GM19467 (cell line): Measurements from ENCODE around the gene TLX2.

Experiments used
- ATAC-seq: cut with Tn5 transposase; IDR thresholded peaks from one replicate; pipeline ENCODE4 v1.9.1; 2021; ENCODE audit warnings: mild to moderate bottlenecking, moderate library complexity; ENCODE audit not compliant: unreplicated experiment

The TLX2 gene

DNA sequence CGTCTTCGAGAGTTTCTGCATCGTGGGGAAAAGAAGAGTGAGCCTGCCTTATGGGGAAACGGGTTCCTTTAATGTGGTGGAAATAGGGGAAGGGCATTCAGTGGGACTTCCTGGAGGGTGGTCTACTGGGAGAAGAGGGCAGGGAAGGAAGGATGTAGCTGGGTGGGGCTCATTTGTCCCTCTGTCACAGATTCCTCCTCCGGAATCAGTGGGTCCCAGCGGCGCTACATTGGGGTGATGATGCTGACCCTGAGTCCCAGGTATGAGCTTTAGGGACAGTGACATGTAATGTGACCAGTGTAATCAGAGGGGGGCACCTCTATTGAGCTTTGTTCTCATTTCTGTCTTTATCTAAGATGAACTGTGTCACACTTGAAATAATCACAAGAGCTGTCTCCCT is 17.4 kb downstream of the TLX2 start:
- no peak for ATAC-seq

DNA sequence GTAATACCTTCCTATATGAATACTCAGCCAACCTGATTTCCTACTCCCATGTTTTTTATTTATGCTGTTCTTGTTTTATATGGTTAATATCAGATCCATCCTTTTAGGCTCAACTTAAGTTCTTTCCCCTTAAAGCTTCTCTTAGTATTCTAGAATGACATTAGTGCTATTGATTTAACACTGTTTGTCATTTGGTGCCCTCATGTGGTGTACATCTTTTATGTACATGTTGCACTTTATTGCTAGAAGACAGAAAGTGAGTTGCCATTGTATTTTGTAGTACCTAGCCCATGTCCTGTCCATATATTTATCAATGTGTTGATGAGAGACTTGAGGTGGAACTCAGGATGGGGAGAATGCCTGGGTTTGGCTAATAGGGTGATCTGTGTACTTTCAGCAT is 18.0 kb downstream of the TLX2 start:
- no peak for ATAC-seq

DNA sequence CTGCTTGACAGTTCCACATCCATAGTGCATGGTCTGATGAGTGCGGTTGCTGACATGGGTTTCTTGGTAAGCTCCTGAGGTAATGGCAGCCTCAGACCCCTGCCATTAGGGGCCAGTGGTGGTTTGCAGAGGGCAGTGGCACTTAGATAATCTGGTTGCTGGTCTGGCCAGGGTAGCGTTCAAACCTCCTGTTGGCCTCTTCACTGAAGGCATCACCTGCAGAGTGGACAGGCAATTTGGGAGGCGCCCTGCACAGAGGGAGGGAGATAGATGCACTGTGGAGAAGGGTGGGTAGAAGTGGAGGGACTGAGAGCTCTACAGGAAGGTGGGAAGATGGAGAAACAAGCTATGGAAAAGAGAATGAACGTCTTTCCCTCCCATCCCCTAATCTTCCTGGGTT is 19.2 kb downstream of the TLX2 start:
- no peak for ATAC-seq

- no peak for ATAC-seq
These were observed 20.2 kb downstream of the TLX2 start for GRCh38 chr2:74534411-74534810.

GRCh38 chr2:74535440-74535965 is 21.3 kb downstream of the TLX2 start:
- ATAC-seq = no peak

DNA sequence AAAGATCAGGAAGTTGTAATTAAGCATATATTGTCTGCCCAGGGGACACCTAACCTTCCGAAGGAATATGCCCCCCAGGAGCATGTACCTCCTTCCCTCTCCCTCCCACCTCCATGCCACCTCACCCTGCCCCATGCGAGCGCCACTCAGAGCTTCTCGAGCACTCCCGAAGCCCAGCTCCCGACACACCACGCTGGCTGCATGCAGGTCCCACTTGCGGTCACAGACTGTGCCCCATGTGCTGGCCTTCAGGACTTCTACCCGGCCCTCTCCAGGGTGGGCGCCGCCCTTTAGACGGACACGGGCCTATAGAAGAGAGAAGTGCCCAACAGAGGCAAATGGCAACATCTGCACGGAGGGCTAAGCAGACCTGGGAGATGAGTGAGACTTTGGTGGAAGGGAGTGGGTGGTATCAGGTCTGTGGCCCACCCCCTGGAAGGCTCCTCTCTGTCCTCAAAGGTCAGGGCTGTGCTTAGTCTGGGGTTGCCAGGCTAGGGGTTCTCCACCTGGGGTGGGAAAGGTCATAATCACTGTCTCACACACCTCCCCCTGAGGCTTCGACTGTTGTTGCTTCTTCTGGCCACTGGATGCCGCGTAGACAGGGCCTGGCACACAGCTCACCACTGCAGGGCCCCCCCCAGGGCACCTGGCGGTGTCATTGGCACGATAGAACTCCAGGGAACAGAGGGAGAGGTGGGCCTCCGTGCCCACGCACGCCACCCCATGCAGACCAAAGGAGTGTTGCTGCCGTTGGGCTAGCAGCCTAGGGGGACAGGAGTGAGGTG is 22.1 kb downstream of the TLX2 start:
- ATAC-seq = no peak

DNA sequence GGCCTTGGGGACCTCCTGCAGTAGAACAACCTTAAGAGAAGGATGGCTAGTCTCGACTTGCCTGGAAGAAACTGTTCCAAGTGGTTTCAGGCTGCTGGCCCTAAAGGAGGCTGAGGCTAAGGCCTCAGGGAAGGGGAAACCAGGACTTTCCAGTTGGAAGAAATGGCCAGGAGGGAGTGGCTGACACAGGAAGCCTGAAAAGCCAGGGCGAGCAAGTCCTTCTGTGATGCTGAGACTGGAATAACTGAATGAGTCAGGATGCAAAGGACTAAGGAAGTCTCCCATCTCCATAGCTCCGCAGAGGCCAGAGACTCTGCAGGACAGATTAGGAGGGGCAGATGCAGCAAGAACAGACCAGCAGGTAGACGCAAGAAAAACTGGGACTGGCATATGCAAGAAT is 22.9 kb downstream of the TLX2 start:
- ATAC-seq = no peak

DNA sequence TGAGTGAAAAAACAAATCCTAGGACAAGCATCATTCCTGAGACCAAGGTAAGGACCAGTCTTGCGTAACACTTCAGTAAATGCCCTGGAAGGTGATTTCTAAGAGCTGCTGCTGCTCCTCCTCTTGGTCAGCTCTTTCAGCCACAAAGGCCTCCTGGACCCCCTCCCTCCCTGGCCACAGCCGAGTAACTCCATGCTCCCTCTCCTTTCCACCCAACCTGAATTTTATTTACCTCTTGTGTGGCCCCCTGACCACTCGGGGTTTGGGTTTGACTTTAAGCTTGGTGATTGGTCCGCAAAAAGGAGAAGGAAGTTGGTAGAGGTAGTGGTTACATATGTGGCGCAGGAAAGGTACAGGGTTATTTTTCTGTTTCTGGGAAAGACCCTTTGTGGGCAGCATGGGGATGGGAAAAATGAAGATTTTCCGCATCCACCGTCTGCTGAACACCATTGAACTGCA is 24.7 kb downstream of the TLX2 start:
- ATAC-seq = no peak

GRCh38 chr2:74540291-74540690 is 26.0 kb downstream of the TLX2 start:
- no peak for ATAC-seq

DNA sequence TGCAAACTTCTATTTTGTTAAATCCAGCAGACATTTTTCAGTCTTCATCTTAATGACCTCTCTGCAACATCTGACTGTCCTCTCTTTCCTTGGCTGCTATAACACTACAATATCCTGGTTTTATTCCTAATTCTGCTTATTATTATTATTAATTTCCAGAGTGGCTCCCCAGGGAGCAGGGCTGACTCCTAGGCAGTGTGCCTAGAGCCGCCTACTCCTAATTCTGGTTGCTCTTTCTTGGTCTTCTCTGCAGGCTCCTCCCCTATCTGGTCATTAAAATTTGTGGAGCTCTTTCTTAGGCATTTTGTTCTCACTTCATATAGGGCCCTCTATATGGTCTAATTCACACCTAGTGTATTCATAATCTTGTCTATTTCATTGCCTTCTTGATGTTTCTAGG is 28.7 kb downstream of the TLX2 start:
- no peak for ATAC-seq

- no peak for ATAC-seq
These were observed 30.4 kb downstream of the TLX2 start for GRCh38 chr2:74544634-74545033.

DNA sequence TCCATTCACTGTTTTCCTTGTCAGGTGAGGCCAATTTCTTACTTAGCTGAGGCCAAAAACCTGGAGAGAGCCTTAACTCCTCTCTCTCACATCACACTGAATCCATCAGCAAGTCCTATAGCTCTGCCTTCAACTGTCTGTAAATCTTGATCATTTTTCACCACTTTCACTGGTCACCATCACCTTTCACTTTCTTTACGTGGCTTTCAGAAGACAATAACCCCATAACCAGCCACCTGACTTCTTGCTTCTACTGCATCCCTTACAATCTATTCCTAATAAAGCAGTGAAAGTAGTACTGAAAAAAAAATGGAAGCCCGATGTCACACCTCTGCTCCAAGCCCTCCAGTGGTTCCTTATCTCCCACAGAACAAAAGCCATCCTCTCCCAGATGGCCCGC is 31.8 kb downstream of the TLX2 start:
- no peak for ATAC-seq

DNA sequence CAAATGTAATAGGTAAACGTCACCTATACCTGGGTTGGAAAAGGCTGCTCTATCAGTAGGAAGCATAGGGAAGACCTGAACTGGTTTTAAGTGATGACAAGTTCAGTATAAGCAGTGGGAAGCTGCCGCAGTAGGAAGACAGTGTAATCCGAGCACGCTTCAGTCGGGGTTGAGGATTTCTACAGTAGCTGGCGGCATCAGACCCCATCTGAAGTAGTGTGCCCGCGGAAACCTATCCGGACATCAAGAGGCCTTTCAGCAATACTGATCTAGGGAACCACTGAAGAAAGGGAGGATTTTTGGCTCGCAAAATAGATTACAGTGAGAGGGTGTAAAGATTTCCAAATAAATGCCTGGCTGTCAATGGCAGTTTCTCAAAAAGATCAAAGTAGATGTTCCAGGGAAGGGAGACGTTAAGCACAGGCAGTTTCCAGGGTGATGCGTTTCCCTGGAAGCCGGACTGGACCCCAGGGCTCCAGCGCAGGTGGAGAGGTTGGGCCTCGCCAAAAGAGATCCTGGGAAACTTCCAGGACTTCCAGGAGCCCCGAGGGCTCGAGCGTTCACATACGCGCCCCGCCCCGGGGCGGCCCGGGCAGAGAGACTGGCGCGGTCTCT is 34.1 kb downstream of the TLX2 start:
- no peak for ATAC-seq

DNA sequence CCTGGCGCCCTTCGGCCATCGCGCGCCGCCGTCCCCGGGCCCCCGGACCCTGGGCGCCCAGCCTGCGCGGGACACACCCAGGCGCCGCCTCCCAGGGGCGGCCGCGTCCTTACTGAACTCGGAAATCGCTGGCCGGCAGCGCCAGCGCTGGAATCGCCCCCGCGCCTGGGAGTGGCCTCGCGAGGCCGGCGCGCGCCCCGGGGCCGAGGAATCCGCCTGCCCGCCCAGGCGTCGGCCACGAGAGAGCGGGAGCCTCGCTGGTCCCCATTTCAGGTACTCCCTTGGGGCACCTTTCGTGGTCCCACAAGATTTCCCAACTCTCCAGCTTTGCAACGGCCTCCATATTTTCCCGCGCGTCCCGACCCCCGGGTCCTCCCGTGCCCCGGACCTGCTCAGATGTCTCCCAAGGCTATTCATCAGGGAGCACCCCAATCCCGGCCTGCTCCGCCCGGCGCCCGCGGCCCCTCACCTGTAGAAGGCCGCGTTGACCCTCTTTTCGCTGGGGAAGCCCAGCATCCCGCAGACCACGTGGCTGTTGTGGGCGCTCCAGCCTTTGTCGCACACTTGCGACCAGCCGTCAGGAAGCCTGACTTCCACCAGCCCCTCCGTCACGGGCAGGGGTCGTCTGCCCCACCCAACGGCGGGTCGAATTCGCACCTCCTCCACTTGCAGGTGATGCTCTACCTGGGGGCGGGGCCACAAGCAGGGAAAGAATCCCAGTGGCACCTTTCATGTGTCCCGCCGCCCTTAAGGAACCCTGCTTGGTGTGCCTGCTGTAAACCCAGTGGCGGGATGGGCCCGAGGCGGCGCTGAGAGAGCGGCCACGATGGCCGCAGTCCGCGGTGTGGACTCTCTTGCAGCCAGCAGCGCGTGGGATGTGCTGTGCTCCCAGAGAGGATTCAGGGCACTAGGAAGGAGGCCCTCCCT is 34.9 kb downstream of the TLX2 start:
- ATAC-seq = no peak

- ATAC-seq = no peak
These were observed 36.0 kb downstream of the TLX2 start for GRCh38 chr2:74550231-74550630.

DNA sequence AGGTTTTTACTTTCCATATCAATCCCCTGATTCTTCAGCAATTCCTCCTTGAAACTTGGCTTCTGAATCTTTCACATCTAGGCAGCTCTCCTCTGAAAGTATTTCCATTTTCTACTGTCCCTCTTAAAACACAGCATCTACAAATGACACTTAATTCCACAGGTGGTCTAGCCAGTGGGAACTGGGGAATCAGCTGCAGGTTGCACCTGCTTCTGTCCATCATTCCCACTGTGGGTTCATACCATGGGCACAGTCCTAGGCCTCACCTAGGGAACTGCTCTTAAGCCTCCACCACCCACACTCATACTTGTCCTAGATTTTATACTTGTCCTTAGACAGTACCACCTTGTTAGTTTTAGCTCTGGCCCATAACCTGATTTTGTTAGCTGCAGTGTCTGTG is 37.3 kb downstream of the TLX2 start:
- ATAC-seq = no peak

DNA sequence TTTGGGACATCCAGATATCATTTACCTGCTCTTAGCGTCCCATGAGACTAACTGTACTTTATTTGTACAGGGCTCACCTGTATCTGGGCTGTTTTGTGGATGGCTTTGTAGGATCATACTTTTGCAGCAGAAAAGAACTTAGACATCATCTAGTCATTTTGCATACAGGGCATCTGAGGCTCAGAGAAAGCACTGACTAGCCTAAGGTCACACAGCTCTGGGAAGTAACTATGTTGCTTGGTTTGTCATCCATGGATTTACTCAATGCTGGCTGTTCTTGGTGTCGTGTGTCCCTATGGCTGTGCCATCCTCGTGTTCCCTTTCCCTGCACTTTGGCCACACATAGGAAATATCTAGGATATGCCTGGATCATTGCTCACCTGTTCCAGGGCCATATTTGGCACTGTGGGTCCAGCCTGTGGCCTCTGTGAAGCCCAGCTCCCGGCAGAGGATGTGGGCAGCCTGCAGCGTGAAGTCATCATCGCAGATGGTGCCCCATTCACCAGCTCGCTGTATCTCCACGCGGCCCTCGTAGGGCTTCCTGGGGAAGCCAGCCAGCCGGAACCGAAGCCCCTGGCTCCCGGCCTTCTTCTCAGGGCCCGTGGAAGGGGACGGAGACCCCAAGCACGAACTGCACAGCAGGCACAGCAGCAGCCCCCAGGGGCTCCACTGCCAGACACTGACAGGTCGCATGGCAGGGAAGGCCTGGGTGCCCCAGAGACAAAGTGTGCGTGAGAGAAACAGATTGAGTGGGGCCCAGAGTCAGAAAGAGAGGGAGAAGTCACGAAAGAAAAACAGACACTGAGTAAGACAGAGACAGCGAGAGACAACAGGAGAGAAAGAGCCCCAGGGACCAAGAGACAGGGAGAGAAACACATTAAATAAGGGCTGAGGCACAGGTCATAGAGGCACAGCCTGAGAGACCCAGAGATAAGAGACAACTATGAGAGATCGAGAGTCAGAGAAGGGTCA is 38.0 kb downstream of the TLX2 start:
- ATAC-seq = no peak

- no peak for ATAC-seq
These were observed 38.9 kb downstream of the TLX2 start for GRCh38 chr2:74552914-74553811.
